Karpas-422 (cell line): ENCODE results near the gene ATG10. TPM values are rescaled to one million over a fixed set of nuclear protein-coding genes. Genes with fewer than 3 reads are reported as not detected.

Source experiments
- DNase-seq: peaks from one replicate; pipeline ENCODE4 v3.0.0-alpha.2; 2015
- H2AFZ ChIP-seq: fragments of 200-600 bp; sonication (generic); 2 replicates; pipeline ENCODE4 v1.6.1; 2014; ENCODE audit warnings: antibody characterized with exemption, low read length, mixed read lengths
- H3K27ac ChIP-seq: fragments of 200-600 bp; sonication (generic); 2 replicates; pipeline ENCODE4 v1.5.1; 2014; ENCODE audit warnings: mild to moderate bottlenecking, low read length, moderate library complexity
- H3K27me3 ChIP-seq: fragments of 200-600 bp; sonication (generic); 2 replicates; pipeline ENCODE4 v1.6.1; 2014; ENCODE audit warnings: low read length, mixed read lengths
- H3K36me3 ChIP-seq: fragments of 200-600 bp; sonication (generic); 2 replicates; pipeline ENCODE4 v1.6.1; 2014; ENCODE audit warnings: low read length, mixed read lengths; ENCODE audit not compliant: insufficient read depth
- H3K4me1 ChIP-seq: fragments of 200-600 bp; sonication (generic); 2 replicates; pipeline ENCODE4 v1.6.1; 2014; ENCODE audit warnings: mild to moderate bottlenecking, low read length, mixed read lengths
- H3K4me2 ChIP-seq: fragments of 200-600 bp; sonication (generic); 2 replicates; pipeline ENCODE4 v1.6.1; 2014; ENCODE audit warnings: low read length, low read depth, mild to moderate bottlenecking; ENCODE audit not compliant: poor library complexity, severe bottlenecking
- H3K4me3 ChIP-seq: fragments of 200-600 bp; sonication (generic); 2 replicates; pipeline ENCODE4 v1.5.1; 2014; ENCODE audit warnings: mild to moderate bottlenecking, antibody characterized with exemption, low read length, mixed read lengths
- H3K79me2 ChIP-seq: fragments of 200-600 bp; sonication (generic); 2 replicates; pipeline ENCODE4 v1.6.1; 2014; ENCODE audit warnings: mild to moderate bottlenecking, low read length, mixed read lengths
- H3K9ac ChIP-seq: fragments of 200-600 bp; sonication (generic); 2 replicates; pipeline ENCODE4 v1.6.0; 2014; ENCODE audit warnings: low read length
- H3K9me2 ChIP-seq: fragments of 200-600 bp; sonication (generic), shearing (Covaris generic); replicated peaks from 2 replicates; pipeline ENCODE4 v1.6.0; 2014; ENCODE audit warnings: mild to moderate bottlenecking, low read length, moderate library complexity; ENCODE audit not compliant: insufficient read depth
- H3K9me3 ChIP-seq: fragments of 300-700, 200-600 bp; sonication (generic); 2 replicates; pipeline ENCODE4 v1.6.1; 2014; ENCODE audit warnings: low read length, mixed read lengths
- H4K20me1 ChIP-seq: fragments of 200-600 bp; sonication (generic); 2 replicates; pipeline ENCODE4 v1.6.1; 2014; ENCODE audit warnings: mild to moderate bottlenecking, antibody characterized with exemption, low read length, low read depth; ENCODE audit not compliant: insufficient read depth
- total RNA-seq: library from RNA; depleted of rRNA; stranded (reverse); fragments of >200 nt; shearing (Covaris generic); gene quantifications from 2 replicates; pipeline ENCODE4 v1.2.3, GENCODE V29; 2014; ENCODE audit warnings: low replicate concordance

The ATG10 gene
- total RNA-seq, 1 experiment from 2014 or later: 16.8 TPM

GRCh38 chr5:82287625-82288024 is 315.8 kb downstream of the ATG10 start:
- Histone ChIP-seq H3K79me2 (no peaks in the 10 kb centered on the region), H3K9me3 (no peaks in the 10 kb centered on the region), H4K20me1 (0 out of 2 replicates have a peak, but pooled peaks cover 7% of the 10 kb centered on the region), H3K4me3 (no peak overlapping the region), H3K27me3 (no peaks in the 10 kb centered on the region), H3K4me2 (no peak overlapping the region), H3K36me3 (no peaks in the 10 kb centered on the region), H3K9ac (no peak overlapping the region), H3K9me2 (no peaks in the 10 kb centered on the region), H3K4me1 (peaks cover 5% of the 10 kb centered on the region), H2AFZ (no peak overlapping the region), H3K27ac (no peak overlapping the region)
- DNase-seq: no peak

GRCh38 chr5:82290005-82290404 is 318.2 kb downstream of the ATG10 start:
- H3K79me2 ChIP-seq: no peaks in the 10 kb centered on the region
- H3K4me2 ChIP-seq: no peak overlapping the region
- no peaks in the 10 kb centered on the region for H3K9me2 ChIP-seq
- DNase-seq: no peak
- H3K9ac ChIP-seq: no peak overlapping the region
- no peak overlapping the region for H3K4me3 ChIP-seq
- no peak overlapping the region for H3K27ac ChIP-seq
- no peaks in the 10 kb centered on the region for H3K9me3 ChIP-seq
- H3K4me1 ChIP-seq: peaks cover 5% of the 10 kb centered on the region
- H3K27me3 ChIP-seq: no peaks in the 10 kb centered on the region
- 0 out of 2 replicates have a peak, but pooled peaks cover 3% of the 10 kb centered on the region for H4K20me1 ChIP-seq
- H2AFZ ChIP-seq: no peak overlapping the region
- H3K36me3 ChIP-seq: no peaks in the 10 kb centered on the region

GRCh38 chr5:82290908-82291307 is 319.1 kb downstream of the ATG10 start:
- Histone ChIP-seq H3K27me3 (no peaks in the 10 kb centered on the region), H3K27ac (no peak overlapping the region), H4K20me1 (0 out of 2 replicates have a peak, but pooled peaks cover 3% of the 10 kb centered on the region), H3K9me3 (no peaks in the 10 kb centered on the region), H3K4me2 (no peak overlapping the region), H3K9me2 (no peaks in the 10 kb centered on the region), H3K79me2 (no peaks in the 10 kb centered on the region), H3K9ac (no peak overlapping the region), H2AFZ (no peak overlapping the region), H3K4me1 (peaks cover 5% of the 10 kb centered on the region), H3K36me3 (no peaks in the 10 kb centered on the region), H3K4me3 (no peak overlapping the region)
- DNase-seq: no peak

- no peaks in the 10 kb centered on the region for H3K36me3 ChIP-seq
- no peaks in the 10 kb centered on the region for H3K79me2 ChIP-seq
- H3K4me3 ChIP-seq: no peak overlapping the region
- no peaks in the 10 kb centered on the region for H3K9me2 ChIP-seq
- 0 out of 2 replicates have a peak, but pooled peaks cover 3% of the 10 kb centered on the region for H4K20me1 ChIP-seq
- no peak overlapping the region for H3K9ac ChIP-seq
- no peak for DNase-seq
- no peak overlapping the region for H3K27ac ChIP-seq
- H3K4me1 ChIP-seq: peaks cover 5% of the 10 kb centered on the region
- no peaks in the 10 kb centered on the region for H3K27me3 ChIP-seq
- no peak overlapping the region for H2AFZ ChIP-seq
- H3K9me3 ChIP-seq: no peaks in the 10 kb centered on the region
- no peak overlapping the region for H3K4me2 ChIP-seq
Observed at GRCh38 chr5:82291420-82291819, 319.6 kb downstream of the ATG10 start.

GRCh38 chr5:82295144-82295543 is 323.3 kb downstream of the ATG10 start:
- H4K20me1 ChIP-seq: no peaks in the 10 kb centered on the region
- no peak overlapping the region for H2AFZ ChIP-seq
- no peak overlapping the region for H3K9ac ChIP-seq
- no peak for DNase-seq
- H3K4me2 ChIP-seq: no peak overlapping the region
- no peaks in the 10 kb centered on the region for H3K27me3 ChIP-seq
- H3K9me2 ChIP-seq: no peaks in the 10 kb centered on the region
- H3K79me2 ChIP-seq: no peaks in the 10 kb centered on the region
- no peaks in the 10 kb centered on the region for H3K9me3 ChIP-seq
- no peak overlapping the region for H3K4me3 ChIP-seq
- H3K4me1 ChIP-seq: no peaks in the 10 kb centered on the region
- no peaks in the 10 kb centered on the region for H3K36me3 ChIP-seq
- no peak overlapping the region for H3K27ac ChIP-seq

GRCh38 chr5:82295959-82296531 is 324.2 kb downstream of the ATG10 start:
- Histone ChIP-seq H3K9ac (no peak overlapping the region), H3K79me2 (no peaks in the 10 kb centered on the region), H2AFZ (no peak overlapping the region), H4K20me1 (no peaks in the 10 kb centered on the region), H3K4me2 (no peak overlapping the region), H3K27ac (no peak overlapping the region), H3K4me1 (no peaks in the 10 kb centered on the region), H3K4me3 (no peak overlapping the region), H3K36me3 (no peaks in the 10 kb centered on the region), H3K9me2 (no peaks in the 10 kb centered on the region), H3K27me3 (no peaks in the 10 kb centered on the region), H3K9me3 (no peaks in the 10 kb centered on the region)
- DNase-seq: no peak

- H3K9me3 ChIP-seq: no peaks in the 10 kb centered on the region
- no peak overlapping the region for H3K9ac ChIP-seq
- no peaks in the 10 kb centered on the region for H4K20me1 ChIP-seq
- no peaks in the 10 kb centered on the region for H3K79me2 ChIP-seq
- H3K4me1 ChIP-seq: no peaks in the 10 kb centered on the region
- no peaks in the 10 kb centered on the region for H3K27me3 ChIP-seq
- no peak overlapping the region for H2AFZ ChIP-seq
- H3K9me2 ChIP-seq: no peaks in the 10 kb centered on the region
- no peak overlapping the region for H3K4me2 ChIP-seq
- DNase-seq: no peak
- no peaks in the 10 kb centered on the region for H3K36me3 ChIP-seq
- no peak overlapping the region for H3K27ac ChIP-seq
- H3K4me3 ChIP-seq: no peak overlapping the region
Observed at GRCh38 chr5:82296929-82297328, 325.1 kb downstream of the ATG10 start.

GRCh38 chr5:82297711-82298110 is 325.9 kb downstream of the ATG10 start:
- Histone ChIP-seq H3K36me3 (no peaks in the 10 kb centered on the region), H3K4me2 (no peak overlapping the region), H3K9me2 (no peaks in the 10 kb centered on the region), H3K27me3 (no peaks in the 10 kb centered on the region), H3K4me3 (no peak overlapping the region), H3K9ac (no peak overlapping the region), H3K4me1 (no peaks in the 10 kb centered on the region), H3K9me3 (no peaks in the 10 kb centered on the region), H4K20me1 (no peaks in the 10 kb centered on the region), H2AFZ (no peak overlapping the region), H3K79me2 (no peaks in the 10 kb centered on the region), H3K27ac (no peak overlapping the region)
- no peak for DNase-seq
